DMS79 (cell line): ENCODE measurements around the gene SCEL.
"Not testable (repeated sequence)": the region's sequence is repeated elsewhere in the genome, so short reads cannot be mapped to it uniquely, and the experiment has no call there.

Source experiments
- DNase-seq: peaks from one replicate; lab custom pipeline; 2025; lab: John Stamatoyannopoulos, UW

The SCEL gene

GRCh38 chr13:77662301-77662700, 126.8 kb downstream of the SCEL start:
- not testable (repeated sequence) for DNase-seq

GRCh38 chr13:77662831-77663230, 127.3 kb downstream of the SCEL start:
- not testable (repeated sequence) for DNase-seq

GRCh38 chr13:77674852-77675251, 139.3 kb downstream of the SCEL start:
- DNase-seq = no peak

- no peak for DNase-seq
These were observed 143.3 kb downstream of the SCEL start for GRCh38 chr13:77678691-77679235.

- no peak for DNase-seq
These were observed 152.3 kb downstream of the SCEL start for GRCh38 chr13:77687799-77688198.

GRCh38 chr13:77691871-77692270, 156.4 kb downstream of the SCEL start:
- no peak for DNase-seq

GRCh38 chr13:77692746-77693448, 157.4 kb downstream of the SCEL start:
- DNase-seq = no peak

GRCh38 chr13:77693449-77693940, 158.0 kb downstream of the SCEL start:
- no peak for DNase-seq
